ENCODE results near the gene MLLT10.

The MLLT10 gene

DNA sequence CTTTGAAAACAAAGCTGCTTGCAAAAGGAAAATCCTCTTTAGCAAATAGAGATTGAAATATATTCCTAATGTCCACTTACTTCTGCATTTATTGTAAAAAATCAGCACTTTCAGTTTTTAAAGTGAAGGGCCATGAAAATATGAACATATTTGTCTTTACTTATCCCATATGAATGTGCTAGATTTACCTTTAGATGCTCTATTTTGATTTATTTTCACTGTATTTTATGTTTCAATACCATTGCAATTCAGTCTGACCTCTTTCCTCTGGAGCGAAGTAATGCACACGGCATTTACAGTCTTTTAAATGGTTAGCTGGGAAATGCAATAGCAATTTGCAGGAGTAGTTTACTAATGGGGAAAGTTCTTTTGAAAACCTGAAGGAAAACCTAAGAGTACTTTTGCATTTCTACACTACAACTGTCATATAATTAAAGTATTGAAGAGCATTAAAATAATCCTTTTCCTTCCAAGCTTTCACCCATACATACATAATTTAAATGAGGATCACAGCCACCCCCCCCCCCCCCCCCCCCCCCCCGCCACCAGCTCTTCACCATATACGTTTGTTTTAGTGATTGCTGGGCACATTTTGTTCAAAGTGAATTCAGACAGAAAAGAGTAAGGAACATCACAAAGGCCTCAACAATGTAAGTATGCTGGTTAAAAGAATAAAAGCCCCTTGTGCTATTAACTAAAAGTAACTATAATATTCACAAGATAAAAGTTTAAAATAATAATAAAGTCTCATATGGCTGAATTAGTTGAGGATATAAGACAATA, 12.1 kb upstream of the MLLT10 start:
- Histone ChIP-seq H3K4me1 (ENCODE audit: control insufficient read depth, insufficient read depth, low read length) (peaks cover 6% of the 10 kb centered on the region), H3K27ac (ENCODE audit: low read depth, low read length) (peak overlapping the region; percentile 42), H3K9ac (ENCODE audit: low read length) (no peak overlapping the region), H3K4me3 (ENCODE audit: low read length) (no peak overlapping the region), H3K36me3 (ENCODE audit: control insufficient read depth, insufficient read depth, low read length) (no peaks in the 10 kb centered on the region), H3K27me3 (ENCODE audit: control insufficient read depth, insufficient read depth, low read length) (peaks cover 3% of the 10 kb centered on the region)

DNA sequence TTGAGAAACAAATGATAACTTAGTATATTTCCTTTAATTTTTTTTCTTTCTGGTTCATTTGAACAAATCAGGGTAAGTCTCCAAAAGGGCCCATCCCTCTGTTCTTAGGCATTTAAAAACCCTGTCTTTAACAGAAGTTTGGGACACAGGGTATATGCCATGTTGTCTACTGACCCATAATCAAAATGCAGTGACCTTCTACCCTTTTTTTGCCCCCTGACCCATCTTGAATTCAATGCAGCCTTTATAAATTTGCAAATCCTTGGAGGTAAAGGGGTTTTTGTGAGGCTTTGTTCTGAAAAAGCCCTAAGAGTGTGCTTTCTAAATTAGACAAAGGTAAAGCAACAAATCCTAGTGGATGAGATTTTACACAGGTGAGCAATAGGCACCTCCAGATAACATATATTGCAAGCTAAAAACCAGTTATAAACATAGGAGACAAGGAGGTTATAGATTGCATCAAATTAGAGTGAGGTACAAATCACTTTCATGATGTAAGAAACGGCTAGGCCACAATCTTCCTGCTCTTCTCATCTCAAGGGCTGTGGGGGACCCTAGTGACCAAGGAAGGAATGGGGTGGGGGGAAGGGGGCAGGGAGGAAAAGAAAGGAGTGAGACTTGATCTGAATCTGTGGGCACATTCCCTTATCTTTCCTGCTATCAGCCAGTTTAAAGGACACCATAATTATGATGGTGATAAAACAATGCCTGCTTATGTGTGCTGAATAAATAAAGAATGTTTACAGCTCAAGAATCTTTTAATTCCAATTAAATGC, 11.2 kb upstream of the MLLT10 start:
- peaks cover 6% of the 10 kb centered on the region for H3K4me1 ChIP-seq (ENCODE audit: control insufficient read depth, insufficient read depth, low read length)
- peaks cover 3% of the 10 kb centered on the region for H3K27me3 ChIP-seq (ENCODE audit: control insufficient read depth, insufficient read depth, low read length)
- no peaks in the 10 kb centered on the region for H3K36me3 ChIP-seq (ENCODE audit: control insufficient read depth, insufficient read depth, low read length)
- H3K9ac ChIP-seq (ENCODE audit: low read length) = no peak overlapping the region
- H3K4me3 ChIP-seq (ENCODE audit: low read length) = no peak overlapping the region
- peak overlapping the region; percentile 99 for H3K27ac ChIP-seq (ENCODE audit: low read depth, low read length)

GRCh38 chr10:21523557-21524008, 10.4 kb upstream of the MLLT10 start:
- Histone ChIP-seq H3K9ac (ENCODE audit: low read length) (no peak overlapping the region), H3K4me3 (ENCODE audit: low read length) (no peak overlapping the region), H3K27me3 (ENCODE audit: control insufficient read depth, insufficient read depth, low read length) (peaks cover 3% of the 10 kb centered on the region), H3K4me1 (ENCODE audit: control insufficient read depth, insufficient read depth, low read length) (peaks cover 6% of the 10 kb centered on the region), H3K27ac (ENCODE audit: low read depth, low read length) (peak overlapping the region; percentile 99), H3K36me3 (ENCODE audit: control insufficient read depth, insufficient read depth, low read length) (no peaks in the 10 kb centered on the region)

- Histone ChIP-seq H3K27me3 (ENCODE audit: control insufficient read depth, insufficient read depth, low read length) (no peaks in the 10 kb centered on the region), H3K9ac (ENCODE audit: low read length) (no peak overlapping the region), H3K4me3 (ENCODE audit: low read length) (no peak overlapping the region), H3K4me1 (ENCODE audit: control insufficient read depth, insufficient read depth, low read length) (peaks cover 6% of the 10 kb centered on the region), H3K36me3 (ENCODE audit: control insufficient read depth, insufficient read depth, low read length) (no peaks in the 10 kb centered on the region), H3K27ac (ENCODE audit: low read depth, low read length) (peak overlapping the region; percentile 99)
Observed at GRCh38 chr10:21524131-21524525, 9.9 kb upstream of the MLLT10 start.

GRCh38 chr10:21524526-21525366, 9.3 kb upstream of the MLLT10 start:
- H3K27me3 ChIP-seq (ENCODE audit: control insufficient read depth, insufficient read depth, low read length) = no peaks in the 10 kb centered on the region
- H3K9ac ChIP-seq (ENCODE audit: low read length) = peak overlapping the region; percentile 13
- H3K27ac ChIP-seq (ENCODE audit: low read depth, low read length) = peak overlapping the region; percentile 99
- H3K36me3 ChIP-seq (ENCODE audit: control insufficient read depth, insufficient read depth, low read length) = no peaks in the 10 kb centered on the region
- H3K4me3 ChIP-seq (ENCODE audit: low read length) = peak overlapping the region; percentile 72
- peaks cover 8% of the 10 kb centered on the region for H3K4me1 ChIP-seq (ENCODE audit: control insufficient read depth, insufficient read depth, low read length)

DNA sequence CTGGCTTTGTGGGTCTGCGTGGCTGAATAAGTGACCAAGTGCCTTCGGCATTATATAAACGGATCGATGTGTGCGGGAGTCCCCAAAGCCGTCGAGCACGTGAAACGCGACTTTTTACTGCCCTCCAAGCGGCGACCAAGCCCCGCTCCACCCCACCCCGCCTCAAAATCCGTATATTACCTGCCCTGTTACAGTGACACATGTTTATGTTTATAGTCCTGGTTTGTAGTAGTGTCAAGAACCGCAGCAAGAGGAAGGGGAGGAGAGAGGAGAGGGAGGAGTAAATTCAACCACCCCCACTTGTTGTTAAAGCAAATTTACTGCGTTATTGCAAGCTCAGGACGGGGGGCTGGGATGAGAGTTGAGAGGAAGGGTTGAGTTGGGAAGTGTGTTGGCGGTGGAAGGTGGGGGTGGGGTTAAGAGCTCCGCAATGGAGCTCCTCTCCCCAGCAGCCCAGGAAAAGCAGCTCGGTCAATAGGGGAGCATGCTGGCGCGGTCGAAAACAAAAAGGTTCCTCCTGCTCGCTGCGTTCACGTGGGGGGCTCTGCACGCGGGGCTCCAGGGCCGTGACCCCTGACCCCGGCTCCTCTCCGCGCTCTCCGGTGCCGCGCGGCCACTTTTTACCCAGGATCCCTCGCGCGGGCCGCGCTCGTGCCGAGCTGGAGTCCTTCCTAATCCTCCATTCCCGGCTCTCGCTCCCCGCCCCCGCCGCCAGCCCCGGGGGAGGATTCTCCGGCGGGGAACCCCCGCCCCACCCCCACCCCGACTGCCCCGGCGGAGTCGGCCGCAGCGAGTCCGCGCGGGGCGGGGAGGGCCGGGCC, 8.5 kb upstream of the MLLT10 start, which contains the start of gene SKIDA1:
Gene SKIDA1 (minus strand): TSS at position 316 of the 821 bp plus-strand sequence. CDS start 7,860 bp downstream, outside the sequence.
- Histone ChIP-seq H3K36me3 (ENCODE audit: control insufficient read depth, insufficient read depth, low read length) (no peaks in the 10 kb centered on the region), H3K27ac (ENCODE audit: low read depth, low read length) (peak within 1 kb of the TSS; percentile 99), H3K27me3 (ENCODE audit: control insufficient read depth, insufficient read depth, low read length) (no peaks in the 10 kb centered on the region), H3K9ac (ENCODE audit: low read length) (peak within 1 kb of the TSS; percentile 21), H3K4me3 (ENCODE audit: low read length) (peak within 1 kb of the TSS; percentile 72), H3K4me1 (ENCODE audit: control insufficient read depth, insufficient read depth, low read length) (peaks cover 8% of the 10 kb centered on the region)

DNA sequence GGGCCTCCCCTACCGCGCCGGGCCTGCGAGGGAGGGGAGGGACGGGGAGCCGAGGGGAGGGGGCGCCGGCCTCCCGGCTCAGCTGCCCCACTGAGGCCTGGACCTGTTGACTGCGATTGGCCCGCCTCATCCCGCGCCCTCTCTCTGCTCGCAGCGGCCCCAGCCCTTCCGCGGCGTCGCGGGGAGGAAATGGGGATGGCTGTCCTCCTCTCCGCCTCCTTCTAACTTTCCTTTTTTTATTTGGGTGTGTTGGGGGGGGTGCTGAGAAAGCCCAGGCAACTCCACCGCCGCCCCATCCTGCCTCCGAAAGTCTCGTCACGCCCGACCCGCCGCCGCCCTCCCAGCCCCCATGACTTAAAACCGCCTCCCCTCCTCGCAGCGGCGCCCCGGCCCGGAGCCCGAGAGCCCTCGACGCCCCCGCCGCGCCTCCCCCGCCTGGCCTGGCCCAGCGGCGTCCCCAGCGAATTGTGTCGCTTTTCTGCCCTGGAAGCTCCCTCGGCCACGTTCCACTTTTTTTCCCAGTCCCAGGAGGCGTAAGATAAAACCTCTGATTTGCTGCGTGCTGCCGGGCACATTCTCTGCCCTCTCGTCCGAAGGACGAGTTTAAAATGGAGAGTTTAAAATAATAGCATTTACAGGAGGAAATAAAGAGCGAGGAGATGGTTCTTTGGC, 7.7 kb upstream of the MLLT10 start:
- peak overlapping the region; percentile 99 for H3K27ac ChIP-seq (ENCODE audit: low read depth, low read length)
- H3K9ac ChIP-seq (ENCODE audit: low read length) = peak overlapping the region; percentile 45
- no peaks in the 10 kb centered on the region for H3K27me3 ChIP-seq (ENCODE audit: control insufficient read depth, insufficient read depth, low read length)
- H3K4me1 ChIP-seq (ENCODE audit: control insufficient read depth, insufficient read depth, low read length) = peaks cover 8% of the 10 kb centered on the region
- H3K4me3 ChIP-seq (ENCODE audit: low read length) = peak overlapping the region; percentile 72
- H3K36me3 ChIP-seq (ENCODE audit: control insufficient read depth, insufficient read depth, low read length) = no peaks in the 10 kb centered on the region

- H3K4me3 ChIP-seq (ENCODE audit: low read length) = peak overlapping the region; percentile 72
- H3K36me3 ChIP-seq (ENCODE audit: control insufficient read depth, insufficient read depth, low read length) = no peaks in the 10 kb centered on the region
- H3K27ac ChIP-seq (ENCODE audit: low read depth, low read length) = peak overlapping the region; percentile 99
- H3K4me1 ChIP-seq (ENCODE audit: control insufficient read depth, insufficient read depth, low read length) = peaks cover 10% of the 10 kb centered on the region
- no peaks in the 10 kb centered on the region for H3K27me3 ChIP-seq (ENCODE audit: control insufficient read depth, insufficient read depth, low read length)
- H3K9ac ChIP-seq (ENCODE audit: low read length) = peak overlapping the region; percentile 45
Observed at GRCh38 chr10:21526860-21527597, 7.0 kb upstream of the MLLT10 start.

DNA sequence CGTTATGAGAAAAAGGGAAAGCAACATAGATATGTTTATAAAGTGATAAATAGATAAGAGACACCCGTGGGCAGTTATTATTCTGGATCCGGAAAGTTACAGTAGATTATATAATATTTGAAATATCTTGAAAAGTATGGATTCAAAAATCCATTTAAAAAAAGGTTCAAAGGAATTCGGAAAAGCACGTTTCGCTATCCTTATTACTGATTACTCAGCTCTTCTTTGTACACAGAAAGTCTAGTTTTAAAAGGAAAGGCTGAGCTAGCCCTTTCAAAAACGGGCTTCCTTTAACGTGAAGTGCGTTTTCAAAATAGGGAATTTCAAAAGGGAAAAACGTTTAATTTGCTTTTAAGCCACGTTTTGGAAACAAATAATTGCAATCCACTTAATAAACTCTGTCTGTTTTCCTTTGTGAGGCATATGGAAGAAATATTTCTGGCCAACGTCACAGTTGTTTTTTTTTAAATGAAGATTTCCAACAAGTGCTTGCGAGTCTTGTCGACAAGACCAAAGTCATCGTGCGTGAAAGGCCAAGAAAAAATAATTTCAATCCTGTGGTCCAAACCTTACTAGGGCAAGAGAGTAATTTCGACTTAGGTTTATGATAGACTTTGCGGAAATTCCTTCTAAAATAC, 6.3 kb upstream of the MLLT10 start:
- Histone ChIP-seq H3K4me3 (ENCODE audit: low read length) (peak overlapping the region; percentile 72), H3K9ac (ENCODE audit: low read length) (no peak overlapping the region), H3K27ac (ENCODE audit: low read depth, low read length) (peak overlapping the region; percentile 99), H3K27me3 (ENCODE audit: control insufficient read depth, insufficient read depth, low read length) (no peaks in the 10 kb centered on the region), H3K4me1 (ENCODE audit: control insufficient read depth, insufficient read depth, low read length) (peaks cover 10% of the 10 kb centered on the region), H3K36me3 (ENCODE audit: control insufficient read depth, insufficient read depth, low read length) (no peaks in the 10 kb centered on the region)

DNA sequence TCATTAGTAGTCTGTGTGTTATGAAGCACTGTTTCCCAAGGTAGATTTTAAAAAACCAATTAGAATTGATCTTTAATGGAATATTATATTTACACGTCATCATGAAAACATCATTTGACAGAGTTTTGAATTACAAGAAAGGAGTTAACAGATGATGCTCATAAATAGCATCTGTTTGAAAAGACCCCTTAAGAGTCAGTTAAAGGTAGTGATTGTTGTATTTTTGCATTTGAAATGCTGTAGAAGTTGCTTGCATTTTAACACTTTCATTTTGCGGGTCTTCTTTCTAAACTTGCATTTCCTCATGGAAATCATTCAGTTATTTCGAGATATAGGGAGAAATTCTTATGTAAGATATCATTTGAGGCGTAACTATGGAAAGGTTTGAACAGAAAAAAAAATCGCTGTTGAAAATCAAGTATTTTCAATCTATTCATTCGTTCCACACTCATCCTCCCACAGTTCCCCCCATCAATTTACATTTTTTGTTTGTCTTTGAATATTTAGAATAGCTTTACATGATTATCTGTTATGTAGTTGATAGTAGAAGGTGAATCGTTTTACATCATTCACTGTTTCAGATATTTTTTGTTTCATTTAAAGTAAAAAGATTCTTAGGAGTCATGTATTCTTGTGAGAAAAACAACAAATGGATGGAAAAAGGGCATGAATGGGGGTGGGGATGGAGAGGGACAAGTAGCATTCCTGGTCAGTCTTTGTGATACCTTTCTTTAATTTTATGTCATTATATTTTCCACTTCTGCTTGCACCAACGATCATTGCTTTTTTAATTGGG, 5.6 kb upstream of the MLLT10 start:
- Histone ChIP-seq H3K27ac (ENCODE audit: low read depth, low read length) (peak overlapping the region; percentile 99), H3K27me3 (ENCODE audit: control insufficient read depth, insufficient read depth, low read length) (no peaks in the 10 kb centered on the region), H3K4me3 (ENCODE audit: low read length) (peak overlapping the region; percentile 72), H3K9ac (ENCODE audit: low read length) (no peak overlapping the region), H3K36me3 (ENCODE audit: control insufficient read depth, insufficient read depth, low read length) (no peaks in the 10 kb centered on the region), H3K4me1 (ENCODE audit: control insufficient read depth, insufficient read depth, low read length) (peaks cover 10% of the 10 kb centered on the region)

All from rectal smooth muscle tissue (tissue), 1 donor.